ENCODE data around the gene F13B.

DNA sequence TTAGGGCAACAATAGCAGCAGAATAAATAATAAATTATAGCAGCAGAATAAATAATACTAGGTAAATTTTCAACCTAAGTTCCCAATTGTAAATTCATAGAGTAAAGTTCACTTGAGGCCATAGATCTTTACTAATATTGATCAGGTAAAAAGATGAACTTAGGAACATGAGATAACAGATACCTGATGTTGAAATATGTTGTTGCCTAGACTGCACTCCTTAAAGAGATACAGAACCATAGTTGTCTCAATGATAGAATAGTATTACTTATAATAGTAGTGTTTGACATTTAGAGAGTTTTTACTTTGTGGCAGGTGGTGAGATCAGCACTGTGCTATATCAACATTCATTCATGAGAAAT is 378 bp upstream of the F13B start:
- TF ChIP-seq, protein P1, sequence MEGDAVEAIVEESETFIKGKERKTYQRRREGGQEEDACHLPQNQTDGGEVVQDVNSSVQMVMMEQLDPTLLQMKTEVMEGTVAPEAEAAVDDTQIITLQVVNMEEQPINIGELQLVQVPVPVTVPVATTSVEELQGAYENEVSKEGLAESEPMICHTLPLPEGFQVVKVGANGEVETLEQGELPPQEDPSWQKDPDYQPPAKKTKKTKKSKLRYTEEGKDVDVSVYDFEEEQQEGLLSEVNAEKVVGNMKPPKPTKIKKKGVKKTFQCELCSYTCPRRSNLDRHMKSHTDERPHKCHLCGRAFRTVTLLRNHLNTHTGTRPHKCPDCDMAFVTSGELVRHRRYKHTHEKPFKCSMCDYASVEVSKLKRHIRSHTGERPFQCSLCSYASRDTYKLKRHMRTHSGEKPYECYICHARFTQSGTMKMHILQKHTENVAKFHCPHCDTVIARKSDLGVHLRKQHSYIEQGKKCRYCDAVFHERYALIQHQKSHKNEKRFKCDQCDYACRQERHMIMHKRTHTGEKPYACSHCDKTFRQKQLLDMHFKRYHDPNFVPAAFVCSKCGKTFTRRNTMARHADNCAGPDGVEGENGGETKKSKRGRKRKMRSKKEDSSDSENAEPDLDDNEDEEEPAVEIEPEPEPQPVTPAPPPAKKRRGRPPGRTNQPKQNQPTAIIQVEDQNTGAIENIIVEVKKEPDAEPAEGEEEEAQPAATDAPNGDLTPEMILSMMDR (IDR thresholded peaks at IDR 0.05; ENCODE audit: low read depth, low read length): no peak
- TF ChIP-seq EZH2phosphoT487 (IDR thresholded peaks at IDR 0.05; ENCODE audit: low read depth): no peak
